Nasal cavity respiratory epithelium epithelial cell of viscerocranial mucosa (primary cell): ENCODE data around the gene UGP2. TPM values are rescaled to one million over a fixed set of nuclear protein-coding genes. Genes with fewer than 3 reads are reported as not detected.

ENCODE experiments used
- total RNA-seq: library from RNA; depleted of rRNA; stranded (reverse); fragments of >200 nt; gene quantifications from 2 replicates; pipeline ENCODE4 v1.2.3, GENCODE V29; 2014

Gene UGP2
- total RNA-seq: 140 and 167 TPM in 2 replicates

GRCh38 chr2:63841254-63842022 is at the start of gene UGP2:
UGP2 (plus strand) TSS chr2:63841896; CDS start chr2:63842186, 290 bp downstream.

Other genes starting within 250 kb of the UGP2 start
- 21.2 and 25.6 TPM in 2 replicates for gene VPS54, start 177.5 kb downstream of the UGP2 start, total RNA-seq